CD4-positive, alpha-beta T cell treated with Interleukin-6 at 100 ng/mL for 8 hours (primary cell): ENCODE measurements around the gene MOB2.

Source experiments
- DNase-seq: peaks from one replicate; pipeline ENCODE4 v3.0.0-alpha.2; 2020; ENCODE audit warnings: mixed read lengths, low spot score

MOB2 gene

DNA sequence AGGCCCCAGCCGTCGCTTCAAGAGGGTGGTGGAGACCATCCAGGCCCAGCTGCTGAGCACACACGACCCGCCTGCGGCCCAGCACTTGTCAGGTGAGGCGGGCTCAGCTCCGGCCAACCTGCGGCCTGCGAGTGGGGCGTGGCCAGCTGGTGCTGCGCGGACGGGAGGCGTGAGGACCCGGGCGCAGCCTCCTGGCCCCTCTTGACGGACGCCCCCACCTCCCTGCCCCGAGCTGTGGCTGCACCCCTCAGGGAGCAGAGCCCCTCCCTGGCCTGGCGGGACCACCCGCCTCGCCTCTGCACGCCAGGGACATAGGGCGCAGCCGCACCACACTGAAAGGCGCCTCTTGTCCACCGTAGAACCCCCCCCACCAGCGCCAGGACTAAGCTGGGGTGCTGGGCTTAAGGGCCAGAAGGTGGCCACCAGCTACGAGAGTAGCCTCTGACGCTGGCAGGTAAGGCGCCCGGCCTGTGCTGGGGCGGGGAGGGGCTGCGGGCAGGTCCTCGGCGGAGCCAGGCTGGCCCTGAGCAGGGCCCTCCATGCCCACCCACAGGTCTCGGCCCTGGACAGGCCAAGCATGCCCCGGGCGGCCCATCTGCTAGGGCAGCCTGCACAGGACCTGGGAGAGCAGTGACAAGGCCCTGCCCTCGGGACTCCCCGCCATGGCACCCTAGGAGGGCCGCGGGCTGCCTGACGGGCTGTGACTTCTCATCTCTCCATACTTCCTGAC is 29.8 kb downstream of the MOB2 start:
- DNase-seq, result no peak

DNA sequence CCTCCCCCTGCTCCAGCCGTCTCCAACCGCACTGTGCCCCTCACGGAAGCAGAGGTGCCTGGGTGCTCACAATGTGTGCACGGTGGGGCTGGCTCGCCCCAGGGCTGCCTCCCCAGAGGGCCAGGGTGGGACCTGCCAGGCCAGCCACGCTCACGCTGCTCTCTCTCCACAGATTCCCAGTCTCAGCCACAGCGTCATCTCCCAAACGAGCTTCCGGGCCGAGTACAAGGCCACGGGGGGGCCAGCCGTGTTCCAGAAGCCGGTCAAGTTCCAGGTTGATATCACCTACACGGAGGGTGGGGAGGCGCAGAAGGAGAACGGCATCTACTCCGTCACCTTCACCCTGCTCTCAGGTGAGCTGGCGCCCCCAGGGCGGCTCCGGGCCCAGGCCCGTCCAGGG is 30.4 kb downstream of the MOB2 start:
- DNase-seq, result no peak

- DNase-seq, result no peak
Measured at GRCh38 chr11:1455763-1456060, 30.9 kb downstream of the MOB2 start.

DNA sequence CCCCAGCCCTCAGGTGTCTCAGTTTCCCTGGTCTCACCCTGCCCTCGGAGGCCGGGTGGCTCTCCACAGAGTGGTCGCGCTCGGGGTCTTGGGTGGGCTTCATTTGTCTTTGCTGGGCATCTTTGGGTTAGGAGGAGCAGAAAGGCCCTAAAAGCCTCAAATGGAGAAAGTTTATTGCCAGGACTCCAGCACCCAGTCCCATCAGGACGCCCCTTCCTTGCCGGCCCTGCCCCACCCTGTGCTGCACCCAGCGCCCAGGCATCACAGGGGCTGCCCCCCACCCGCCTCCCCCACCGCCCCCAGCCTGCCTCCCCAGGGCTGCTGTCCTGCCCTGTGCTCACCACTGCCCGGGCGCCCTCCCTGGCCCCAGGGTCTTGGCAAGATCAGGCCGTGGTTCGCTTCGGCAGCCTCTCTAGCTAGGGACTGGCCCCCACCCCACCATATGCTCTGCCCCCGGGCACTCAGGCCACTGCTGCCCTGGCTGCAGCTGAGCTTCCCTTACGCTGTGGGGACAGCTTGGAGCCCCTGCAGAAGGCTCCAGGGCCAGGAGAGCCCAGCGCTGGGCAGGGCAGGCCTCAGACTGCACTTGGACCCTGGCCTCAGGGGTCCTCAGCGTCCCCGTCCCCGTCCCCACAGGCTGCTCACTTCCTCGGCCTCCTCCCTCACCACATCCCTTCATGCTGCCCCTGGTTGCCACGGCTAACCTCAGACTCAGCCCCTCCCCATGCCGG is 31.4 kb downstream of the MOB2 start:
- no peak for DNase-seq

DNA sequence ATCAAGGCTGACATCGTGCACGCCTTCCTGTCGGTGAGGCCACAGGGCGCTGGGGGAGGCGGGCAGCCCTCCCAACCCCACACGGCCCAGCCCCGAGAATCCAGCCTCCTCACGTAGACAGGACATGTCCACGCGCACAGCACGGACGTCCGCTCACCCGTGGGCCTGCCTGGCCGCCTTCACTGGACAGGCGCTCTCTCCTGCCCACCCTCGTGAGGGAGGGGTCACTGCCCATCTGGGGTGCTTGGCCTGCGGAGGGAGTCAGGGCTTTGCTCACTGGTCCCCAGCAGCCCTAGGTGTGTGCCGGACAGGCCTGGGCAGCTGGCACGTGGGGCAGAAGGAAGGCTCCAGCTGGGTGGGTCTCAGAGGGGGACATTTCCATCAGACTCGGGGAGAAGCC is 32.0 kb downstream of the MOB2 start:
- DNase-seq, result no peak

DNA sequence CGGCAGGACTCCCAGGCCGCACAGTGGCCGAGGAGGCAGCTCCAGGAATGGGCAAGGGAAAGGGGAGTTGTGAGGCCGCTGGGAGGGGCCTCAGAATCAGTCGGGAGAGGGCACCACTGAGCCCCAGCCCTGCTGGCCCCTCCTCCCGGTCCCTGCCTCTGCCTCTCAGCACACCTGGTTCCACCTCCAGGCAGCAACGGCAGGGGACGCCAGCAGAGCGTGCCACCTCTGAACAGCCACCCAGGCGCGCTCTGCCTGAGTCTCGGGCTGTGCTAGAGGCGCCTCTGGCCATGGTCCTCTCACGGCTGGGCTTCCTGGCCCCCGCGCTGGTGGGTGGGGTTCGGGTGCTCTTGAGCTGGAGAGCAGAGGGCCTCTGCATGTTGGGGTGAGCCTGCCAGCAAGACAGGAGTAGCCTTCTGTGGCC is 33.0 kb downstream of the MOB2 start:
- peak; percentile 37 for DNase-seq

GRCh38 chr11:1452744-1453143 is 33.8 kb downstream of the MOB2 start:
- DNase-seq, result no peak

- no peak for DNase-seq
Measured at GRCh38 chr11:1451781-1452470, 34.7 kb downstream of the MOB2 start.

- no peak for DNase-seq
Measured at GRCh38 chr11:1450949-1451710, 35.4 kb downstream of the MOB2 start.

- no peak for DNase-seq
Measured at GRCh38 chr11:1450344-1450875, 36.2 kb downstream of the MOB2 start.

GRCh38 chr11:1449490-1450243 is 36.9 kb downstream of the MOB2 start:
- no peak for DNase-seq

DNA sequence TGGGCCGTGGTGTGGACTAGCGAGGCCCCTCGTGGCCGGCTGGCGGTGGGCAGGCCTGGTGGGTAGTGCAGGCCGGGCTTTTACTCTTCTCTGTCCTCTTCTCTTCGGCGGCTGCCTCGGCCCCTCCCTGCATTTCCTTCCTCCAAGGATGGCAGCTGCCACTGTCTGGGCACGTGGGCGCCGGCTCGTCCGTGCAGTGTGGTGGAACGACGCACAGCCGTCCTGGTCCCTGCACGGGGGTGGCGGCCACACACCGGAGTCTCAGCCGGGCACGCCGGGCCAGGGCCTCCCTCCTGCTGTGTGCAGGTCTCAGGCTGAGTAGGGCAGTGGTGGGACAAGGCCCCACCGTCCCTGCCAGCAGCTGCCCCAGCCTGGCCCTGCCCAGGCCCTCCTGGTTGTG is 37.7 kb downstream of the MOB2 start:
- no peak for DNase-seq

GRCh38 chr11:1447845-1448825 is 38.4 kb downstream of the MOB2 start:
- no peak for DNase-seq

- no peak for DNase-seq
Measured at GRCh38 chr11:1446623-1447022, 40.0 kb downstream of the MOB2 start.

DNA sequence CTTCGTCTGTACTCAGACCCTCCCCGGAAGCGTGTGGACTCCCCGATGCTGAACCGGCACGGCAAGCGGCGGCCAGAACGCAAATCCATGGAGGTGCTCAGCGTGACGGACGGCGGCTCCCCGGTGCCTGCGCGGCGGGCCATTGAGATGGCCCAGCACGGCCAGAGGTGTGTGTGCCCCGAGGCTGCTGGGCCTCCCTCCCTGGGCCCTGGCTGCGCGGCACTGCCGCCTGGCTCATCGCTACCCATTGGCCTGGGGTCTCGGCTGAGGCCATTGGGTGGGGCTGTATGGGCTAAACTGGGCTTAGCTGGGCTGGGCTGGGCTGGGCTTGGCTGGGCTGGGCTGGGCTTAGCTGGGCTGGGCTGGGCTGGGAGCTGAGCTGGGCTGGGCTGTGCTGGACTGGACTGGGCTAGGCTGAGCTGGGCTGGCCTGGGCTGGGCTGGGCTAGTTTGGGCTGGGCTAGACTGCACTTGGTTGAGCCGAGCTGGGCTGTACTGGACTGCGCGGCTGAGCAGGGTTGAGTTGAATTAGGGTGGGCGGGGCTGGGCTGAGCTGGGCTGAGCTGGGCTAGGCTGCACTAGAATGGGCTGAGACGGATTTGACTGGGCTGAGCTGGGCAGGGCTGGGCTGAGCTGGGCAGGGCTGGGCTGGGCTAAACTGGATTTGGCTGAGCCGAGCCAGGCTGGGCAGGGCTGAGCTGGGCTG is 40.7 kb downstream of the MOB2 start:
- no peak for DNase-seq

GRCh38 chr11:1444823-1445422 is 41.7 kb downstream of the MOB2 start:
- DNase-seq, result no peak

DNA sequence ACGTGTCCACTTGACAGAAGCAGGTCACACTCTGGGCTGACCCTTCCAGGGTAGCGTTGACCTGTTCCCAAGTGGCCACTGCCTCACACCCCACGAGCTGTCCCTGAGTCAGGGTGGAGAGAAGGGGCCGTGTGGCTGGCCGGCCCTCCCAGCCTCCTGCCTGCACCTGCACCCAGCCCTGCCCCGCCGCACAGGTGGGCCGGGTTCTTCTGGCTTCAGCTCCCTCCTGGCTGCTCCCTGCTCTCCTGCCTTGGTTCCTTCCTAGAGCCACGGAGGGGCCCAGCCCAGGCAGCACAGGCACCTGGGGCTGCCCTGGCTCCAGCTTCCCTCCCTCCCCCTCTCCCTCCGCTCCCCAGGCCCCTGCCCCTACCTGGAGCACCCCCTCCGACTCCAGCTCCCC is 42.3 kb downstream of the MOB2 start:
- no peak for DNase-seq

DNA sequence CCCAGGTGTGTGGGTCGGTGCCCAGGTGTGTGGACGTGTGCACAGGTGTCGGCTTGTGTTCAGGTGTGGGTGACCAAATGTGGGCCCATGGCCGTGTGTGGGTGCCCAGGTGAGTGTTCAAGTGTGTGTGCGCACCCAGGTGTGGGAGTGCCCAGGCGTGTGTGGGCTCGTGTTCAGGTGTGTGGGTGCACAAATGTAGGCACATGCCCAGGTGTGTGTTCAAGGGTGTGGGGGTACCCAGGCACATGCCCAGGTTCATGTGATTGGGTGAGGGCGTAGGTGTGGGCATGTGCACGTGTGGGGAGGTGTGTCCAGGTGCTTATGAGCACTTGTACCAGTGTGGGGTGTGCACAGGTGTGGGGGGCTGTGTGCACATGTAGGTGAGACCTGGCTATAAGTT is 42.8 kb downstream of the MOB2 start:
- DNase-seq, result no peak

- DNase-seq, result no peak
Measured at GRCh38 chr11:1442807-1443366, 43.7 kb downstream of the MOB2 start.
